Left forelimb (tissue), 1 donor: ENCODE measurements around the gene TOE1.
"Not testable (repeated sequence)": the region's sequence is repeated elsewhere in the genome, so short reads cannot be mapped to it uniquely, and the experiment has no call there.

ENCODE experiments used
- DNase-seq: peaks from one replicate; pipeline ENCODE4 v3.0.0-alpha.2; 2018; ENCODE audit warnings: low spot score

Gene TOE1

GRCh38 chr1:45355683-45356082 lies 15.7 kb downstream of the TOE1 start:
- DNase-seq, result no peak

GRCh38 chr1:45356186-45356585 lies 16.2 kb downstream of the TOE1 start:
- DNase-seq, result no peak

GRCh38 chr1:45359882-45360513 lies 20.0 kb downstream of the TOE1 start:
- no peak for DNase-seq

GRCh38 chr1:45360981-45361380 lies 21.0 kb downstream of the TOE1 start:
- DNase-seq, result not testable (repeated sequence)

- DNase-seq, result no peak
Observed at GRCh38 chr1:45364294-45364693, 24.3 kb downstream of the TOE1 start.

GRCh38 chr1:45365051-45365450 lies 25.1 kb downstream of the TOE1 start:
- no peak for DNase-seq

GRCh38 chr1:45370575-45370974 lies 30.6 kb downstream of the TOE1 start:
- no peak for DNase-seq

- no peak for DNase-seq
Observed at GRCh38 chr1:45373573-45373972, 33.6 kb downstream of the TOE1 start.

GRCh38 chr1:45375104-45376090 lies 35.4 kb downstream of the TOE1 start:
- DNase-seq, result no peak

- no peak for DNase-seq
Observed at GRCh38 chr1:45378184-45378583, 38.2 kb downstream of the TOE1 start.

- no peak for DNase-seq
Observed at GRCh38 chr1:45379524-45379923, 39.6 kb downstream of the TOE1 start.

- DNase-seq, result no peak
Observed at GRCh38 chr1:45380125-45380524, 40.2 kb downstream of the TOE1 start.

GRCh38 chr1:45380730-45381129 lies 40.8 kb downstream of the TOE1 start:
- no peak for DNase-seq

GRCh38 chr1:45381243-45381642 lies 41.3 kb downstream of the TOE1 start:
- no peak for DNase-seq

- no peak for DNase-seq
Observed at GRCh38 chr1:45383191-45383590, 43.2 kb downstream of the TOE1 start.

- not testable (repeated sequence) for DNase-seq
Observed at GRCh38 chr1:45384213-45384612, 44.2 kb downstream of the TOE1 start.

GRCh38 chr1:45385302-45385701 lies 45.3 kb downstream of the TOE1 start:
- DNase-seq, result no peak

- no peak for DNase-seq
Observed at GRCh38 chr1:45386219-45386618, 46.2 kb downstream of the TOE1 start.
